GM19238 (cell line): ENCODE measurements around the gene CHRD.

ENCODE experiments used
- DNase-seq: peaks from one replicate; pipeline ENCODE4 v3.0.0; 2011; ENCODE audit warnings: low spot score; ENCODE audit not compliant: insufficient read length

The CHRD gene

GRCh38 chr3:184360929-184361531 is 18.8 kb upstream of the CHRD start:
- no peak for DNase-seq

GRCh38 chr3:184361532-184361931 is 18.3 kb upstream of the CHRD start, which contains the start of the genes CLCN2 and POLR2H:
Gene CLCN2, minus strand, starts transcription at chr3:184361605. Its CDS starts 126 bp downstream, at chr3:184361479.
Gene POLR2H, plus strand, starts transcription at chr3:184361710. Its CDS starts 1,783 bp downstream, at chr3:184363493.
- peak; percentile 54 for DNase-seq

GRCh38 chr3:184361932-184362667 is 17.8 kb upstream of the CHRD start:
- peak; percentile 49 for DNase-seq

- peak; percentile 93 for DNase-seq
Observed at GRCh38 chr3:184362668-184363546, 16.9 kb upstream of the CHRD start.

- DNase-seq: no peak
Observed at GRCh38 chr3:184366619-184367289, 13.1 kb upstream of the CHRD start.

GRCh38 chr3:184368116-184368515 is 11.7 kb upstream of the CHRD start:
- DNase-seq: no peak

GRCh38 chr3:184368586-184369183 is 11.2 kb upstream of the CHRD start:
- no peak for DNase-seq

- DNase-seq: peak; percentile 78
Observed at GRCh38 chr3:184371570-184372018, 8.3 kb upstream of the CHRD start.

- DNase-seq: no peak
Observed at GRCh38 chr3:184372296-184372821, 7.5 kb upstream of the CHRD start.

GRCh38 chr3:184372911-184373310 is 6.9 kb upstream of the CHRD start:
- no peak for DNase-seq

GRCh38 chr3:184373422-184373821 is 6.4 kb upstream of the CHRD start:
- DNase-seq: no peak

- DNase-seq: no peak
Observed at GRCh38 chr3:184375747-184376461, 4.0 kb upstream of the CHRD start.

- DNase-seq: no peak
Observed at GRCh38 chr3:184377374-184377773, 2.5 kb upstream of the CHRD start.

- DNase-seq: no peak
Observed at GRCh38 chr3:184377882-184378445, 1.9 kb upstream of the CHRD start, which contains the start of gene THPO. Gene THPO, minus strand, starts transcription at chr3:184378207. Its CDS starts 1,948 bp downstream, at chr3:184376259.

- DNase-seq: no peak
Observed at GRCh38 chr3:184378651-184379357, 1.1 kb upstream of the CHRD start.

- DNase-seq: no peak
Observed at GRCh38 chr3:184380185-184380626, 352 bp downstream of the CHRD start.

GRCh38 chr3:184380627-184381260 is 890 bp downstream of the CHRD start:
- DNase-seq: no peak
